HepG2 (cell line): Measurements from ENCODE around the gene CHD9. TPM values are rescaled to one million over a fixed set of nuclear protein-coding genes. Genes with fewer than 3 reads are reported as not detected.

Experiments
- ARNT2 ChIP-seq: sonication (generic); formaldehyde crosslinking; IDR thresholded peaks from 2 replicates; pipeline ENCODE4 v1.8.0; 2022; ENCODE audit warnings: mild to moderate bottlenecking, low read depth, missing genetic modification reagents, moderate library complexity
- FOSL2 ChIP-seq: sonication (generic); formaldehyde crosslinking; IDR thresholded peaks from 2 replicates; pipeline ENCODE4 v1.4.0; 2020; ENCODE audit warnings: missing genetic modification reagents
- HNF1B ChIP-seq: sonication (generic); formaldehyde crosslinking; IDR thresholded peaks from 2 replicates; pipeline ENCODE4 v1.5.1; 2020; ENCODE audit warnings: mild to moderate bottlenecking, moderate library complexity, missing genetic modification reagents
- KAT2B ChIP-seq: fragments of 150-350 bp; IDR thresholded peaks from 2 replicates; pipeline ENCODE4 v1.6.1; 2014; ENCODE audit warnings: low read depth, low read length, borderline replicate concordance
- KLF13 ChIP-seq: sonication (generic); formaldehyde crosslinking; IDR thresholded peaks from 2 replicates; pipeline ENCODE4 v1.4.0; 2020; ENCODE audit warnings: mild to moderate bottlenecking, missing genetic modification reagents
- MXD4 ChIP-seq: IDR thresholded peaks from 2 replicates; pipeline ENCODE4 v1.6.1; 2016; ENCODE audit warnings: mild to moderate bottlenecking, missing biosample characterization, missing genetic modification reagents
- NFIB ChIP-seq: sonication (generic); formaldehyde crosslinking; IDR thresholded peaks from 2 replicates; pipeline ENCODE4 v1.9.0; 2021; ENCODE audit warnings: missing genetic modification reagents, mild to moderate bottlenecking, borderline replicate concordance
- NR3C1 ChIP-seq: sonication (generic); formaldehyde crosslinking; IDR thresholded peaks from 2 replicates; pipeline ENCODE4 v1.4.0; 2020; ENCODE audit warnings: missing genetic modification reagents
- RARA ChIP-seq: IDR thresholded peaks from 2 replicates; pipeline ENCODE4 v1.6.1; 2016; ENCODE audit warnings: missing genetic modification reagents, missing compliant biosample characterization
- REL ChIP-seq: sonication (generic); formaldehyde crosslinking; conservative IDR thresholded peaks from 2 replicates; pipeline ENCODE4 v1.8.0; 2022; ENCODE audit warnings: mild to moderate bottlenecking, missing genetic modification reagents, moderate library complexity
- RXRA ChIP-seq: sonication (generic); formaldehyde crosslinking; IDR thresholded peaks from 2 replicates; pipeline ENCODE4 v1.5.1; 2020; ENCODE audit warnings: missing genetic modification reagents
- TBL1XR1 ChIP-seq: fragments of 150-350 bp; IDR thresholded peaks from 2 replicates; pipeline ENCODE4 v1.6.1; 2014; ENCODE audit warnings: borderline replicate concordance, low read length; ENCODE audit not compliant: partially characterized antibody
- ZFP90 ChIP-seq: sonication (generic); formaldehyde crosslinking; IDR thresholded peaks from 2 replicates; pipeline ENCODE4 v1.8.0; 2022; ENCODE audit warnings: missing genetic modification reagents, mild to moderate bottlenecking, inconsistent platforms, borderline replicate concordance
- ZNF234 ChIP-seq: sonication (generic); formaldehyde crosslinking; conservative IDR thresholded peaks from 2 replicates; pipeline ENCODE4 v1.5.1; 2020; ENCODE audit warnings: mild to moderate bottlenecking, missing genetic modification reagents
- ZNF33B ChIP-seq: sonication (generic); formaldehyde crosslinking; IDR thresholded peaks from 2 replicates; pipeline ENCODE4 v1.5.1; 2020; ENCODE audit warnings: mild to moderate bottlenecking, missing genetic modification reagents
- ZNF639 ChIP-seq: conservative IDR thresholded peaks from 2 replicates; pipeline ENCODE4 v1.6.1; 2018; ENCODE audit warnings: missing genetic modification reagents
- ZNF646 ChIP-seq: sonication (generic); formaldehyde crosslinking; IDR thresholded peaks from 2 replicates; pipeline ENCODE4 v1.9.0; 2021; ENCODE audit warnings: mild to moderate bottlenecking, missing genetic modification reagents
- ZNF800 ChIP-seq: sonication (generic); formaldehyde crosslinking; IDR thresholded peaks from 2 replicates; pipeline ENCODE4 v1.4.0; 2020; ENCODE audit warnings: missing genetic modification reagents
- polyA plus RNA-seq, 8 experiments: library from polyadenylated mRNA; depleted of rRNA in 3 of 8; stranded (reverse) in 7 of 8; unstranded in 1 of 8; fragments of >200 nt; fragmentation: Illumina TruSeq in 4 of 8; extraction: Trizol in 4 of 8; gene quantifications; 2 replicates each; pipeline versions ENCODE4 v1.2.1 to v1.2.3, GENCODE V29; 2011 to 2016; ENCODE audit warnings: low read depth in 4 of 8, missing spikeins in 1 of 8, mixed read lengths in 1 of 8; ENCODE audit not compliant: insufficient read depth in 1 of 8
- total RNA-seq, 5 experiments: library from RNA; depleted of rRNA; stranded (reverse); fragments of >200 nt; fragmentation: Illumina TruSeq; extraction: Trizol; gene quantifications; 2 replicates each; pipeline ENCODE4 v1.2.3, GENCODE V29; 2016; ENCODE audit warnings: low read depth in 1 of 5

The CHD9 gene
- total and polyA plus RNA-seq, 2 of the 13 experiments (the other 11 are each of a cell fraction or from before 2014, with no cell fraction given), result 23.4 to 27.7 TPM

GRCh38 chr16:53099318-53100130, 44.7 kb downstream of the CHD9 start (continued):
- TF ChIP-seq ZNF646 (CRISPR knock-in tag) (no peak), FOSL2 (CRISPR knock-in tag) (peak; percentile 90), KAT2B (no peak), TBL1XR1 (peak; percentile 54), REL (CRISPR knock-in tag) (0 out of 2 replicates have a peak, but pooled peaks have one; percentile 37), ARNT2 (peak; percentile 39; the same call in 1 of the 2 replicates), KLF13 (CRISPR knock-in tag) (no peak), RARA (CRISPR knock-in tag) (peak; percentile 67), NR3C1 (no peak), RXRA (CRISPR knock-in tag) (peak; percentile 87), ZNF33B (CRISPR knock-in tag) (no peak), ZNF234 (no peak), ZNF800 (CRISPR knock-in tag) (no peak), HNF1B (peak; percentile 64), NFIB (CRISPR knock-in tag) (no peak), ZFP90 (CRISPR knock-in tag) (no peak), MXD4 (CRISPR knock-in tag) (peak; percentile 82), ZNF639 (no peak; the same call in 1 of the 2 replicates)
